GM23338 (cell line): Measurements from ENCODE around the gene DGKH.

Source experiments
- CREB1 ChIP-seq: fragments of 250-450 bp; sonication (Bioruptor Pico); IDR thresholded peaks from 2 replicates; pipeline ENCODE4 v1.5.0; 2020; ENCODE audit warnings: low read depth, mild to moderate bottlenecking, moderate library complexity
- CTCF ChIP-seq, 2 experiments: fragments of 200-600 bp in 1 of 2; sonication (generic) in 1 of 2; conservative IDR thresholded peaks; 2 replicates each; pipeline versions ENCODE4 v1.5.1 to v1.6.1; 2016 to 2017; ENCODE audit warnings: antibody characterized with exemption in 2 of 2, low read depth in 2 of 2, mild to moderate bottlenecking in 2 of 2, moderate library complexity in 1 of 2
- EZH2 ChIP-seq: fragments of 200-600 bp; sonication (generic); IDR thresholded peaks from one replicate; pipeline ENCODE4 v1.8.0; 2017; ENCODE audit warnings: antibody characterized with exemption, mild to moderate bottlenecking, low read depth; ENCODE audit not compliant: unreplicated experiment
- EZH2phosphoT487 ChIP-seq: fragments of 200-600 bp; sonication (generic); IDR thresholded peaks from one replicate; pipeline ENCODE4 v1.8.1; 2018; ENCODE audit warnings: antibody characterized with exemption; ENCODE audit not compliant: unreplicated experiment
- JUNB ChIP-seq: IDR thresholded peaks from one replicate; pipeline ENCODE4 v1.6.1; 2016; ENCODE audit warnings: antibody characterized with exemption; ENCODE audit not compliant: unreplicated experiment
- NANOG ChIP-seq: IDR thresholded peaks from 2 replicates; pipeline ENCODE4 v1.6.1; 2016; ENCODE audit warnings: antibody characterized with exemption, borderline replicate concordance
- POLR2AphosphoS5 ChIP-seq: IDR thresholded peaks from 2 replicates; pipeline ENCODE4 v1.6.1; 2016; ENCODE audit warnings: antibody characterized with exemption, low read depth
- STAT1 ChIP-seq: IDR thresholded peaks from one replicate; pipeline ENCODE4 v1.6.1; 2016; ENCODE audit warnings: antibody characterized with exemption; ENCODE audit not compliant: unreplicated experiment
- ZNF114 ChIP-seq: fragments of 250-450 bp; sonication (Bioruptor Pico); IDR thresholded peaks from 2 replicates; pipeline ENCODE4 v1.5.0; 2020; ENCODE audit warnings: mild to moderate bottlenecking, moderate library complexity
- TF ChIP-seq, protein P1 (sequence below): IDR thresholded peaks from one replicate; pipeline ENCODE4 v1.6.1; 2018; ENCODE audit warnings: antibody characterized with exemption; ENCODE audit not compliant: unreplicated experiment
- TF ChIP-seq, protein P2 (sequence below): IDR thresholded peaks from 2 replicates; pipeline ENCODE4 v1.6.1; 2016; ENCODE audit warnings: antibody characterized with exemption
- TF ChIP-seq, protein P3 (sequence below): fragments of 250-450 bp; sonication (Bioruptor Pico); IDR thresholded peaks from 2 replicates; pipeline ENCODE4 v1.5.0; 2020; ENCODE audit warnings: mild to moderate bottlenecking, moderate library complexity

DNA sequence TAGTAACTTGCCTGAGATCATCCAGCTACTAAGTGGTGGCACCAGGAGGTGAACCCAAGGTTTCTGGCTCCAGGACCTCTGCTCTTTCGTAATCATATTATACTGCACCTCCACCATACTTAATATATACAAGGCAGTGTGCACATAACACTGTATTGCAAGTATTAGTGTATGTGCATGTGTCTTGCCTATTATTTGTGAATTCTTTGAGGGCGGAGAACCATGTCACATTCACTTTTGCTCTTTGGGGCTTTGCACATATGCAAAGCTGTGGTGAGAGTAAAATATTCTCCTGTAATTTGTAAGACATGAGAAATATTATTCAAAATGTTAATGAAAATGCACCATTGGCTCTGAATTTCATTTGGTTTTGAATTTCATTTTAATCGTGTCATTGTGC is 78.6 kb downstream of the DGKH start:
- no peak for TF ChIP-seq CTCF (conservative IDR thresholded peaks at IDR 0.05; ENCODE audit: low read depth in 2 of 2)
- TF ChIP-seq EZH2phosphoT487, result no peak
- TF ChIP-seq EZH2, result no peak
- TF ChIP-seq POLR2AphosphoS5, result no peak
- TF ChIP-seq, protein P1, sequence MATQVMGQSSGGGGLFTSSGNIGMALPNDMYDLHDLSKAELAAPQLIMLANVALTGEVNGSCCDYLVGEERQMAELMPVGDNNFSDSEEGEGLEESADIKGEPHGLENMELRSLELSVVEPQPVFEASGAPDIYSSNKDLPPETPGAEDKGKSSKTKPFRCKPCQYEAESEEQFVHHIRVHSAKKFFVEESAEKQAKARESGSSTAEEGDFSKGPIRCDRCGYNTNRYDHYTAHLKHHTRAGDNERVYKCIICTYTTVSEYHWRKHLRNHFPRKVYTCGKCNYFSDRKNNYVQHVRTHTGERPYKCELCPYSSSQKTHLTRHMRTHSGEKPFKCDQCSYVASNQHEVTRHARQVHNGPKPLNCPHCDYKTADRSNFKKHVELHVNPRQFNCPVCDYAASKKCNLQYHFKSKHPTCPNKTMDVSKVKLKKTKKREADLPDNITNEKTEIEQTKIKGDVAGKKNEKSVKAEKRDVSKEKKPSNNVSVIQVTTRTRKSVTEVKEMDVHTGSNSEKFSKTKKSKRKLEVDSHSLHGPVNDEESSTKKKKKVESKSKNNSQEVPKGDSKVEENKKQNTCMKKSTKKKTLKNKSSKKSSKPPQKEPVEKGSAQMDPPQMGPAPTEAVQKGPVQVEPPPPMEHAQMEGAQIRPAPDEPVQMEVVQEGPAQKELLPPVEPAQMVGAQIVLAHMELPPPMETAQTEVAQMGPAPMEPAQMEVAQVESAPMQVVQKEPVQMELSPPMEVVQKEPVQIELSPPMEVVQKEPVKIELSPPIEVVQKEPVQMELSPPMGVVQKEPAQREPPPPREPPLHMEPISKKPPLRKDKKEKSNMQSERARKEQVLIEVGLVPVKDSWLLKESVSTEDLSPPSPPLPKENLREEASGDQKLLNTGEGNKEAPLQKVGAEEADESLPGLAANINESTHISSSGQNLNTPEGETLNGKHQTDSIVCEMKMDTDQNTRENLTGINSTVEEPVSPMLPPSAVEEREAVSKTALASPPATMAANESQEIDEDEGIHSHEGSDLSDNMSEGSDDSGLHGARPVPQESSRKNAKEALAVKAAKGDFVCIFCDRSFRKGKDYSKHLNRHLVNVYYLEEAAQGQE, result no peak
- no peak for TF ChIP-seq CREB1 (CRISPR knock-in tag)
- no peak for TF ChIP-seq JUNB
- no peak for TF ChIP-seq ZNF114 (CRISPR knock-in tag)
- TF ChIP-seq, protein P2, sequence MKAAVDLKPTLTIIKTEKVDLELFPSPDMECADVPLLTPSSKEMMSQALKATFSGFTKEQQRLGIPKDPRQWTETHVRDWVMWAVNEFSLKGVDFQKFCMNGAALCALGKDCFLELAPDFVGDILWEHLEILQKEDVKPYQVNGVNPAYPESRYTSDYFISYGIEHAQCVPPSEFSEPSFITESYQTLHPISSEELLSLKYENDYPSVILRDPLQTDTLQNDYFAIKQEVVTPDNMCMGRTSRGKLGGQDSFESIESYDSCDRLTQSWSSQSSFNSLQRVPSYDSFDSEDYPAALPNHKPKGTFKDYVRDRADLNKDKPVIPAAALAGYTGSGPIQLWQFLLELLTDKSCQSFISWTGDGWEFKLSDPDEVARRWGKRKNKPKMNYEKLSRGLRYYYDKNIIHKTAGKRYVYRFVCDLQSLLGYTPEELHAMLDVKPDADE, result no peak
- TF ChIP-seq, protein P3, sequence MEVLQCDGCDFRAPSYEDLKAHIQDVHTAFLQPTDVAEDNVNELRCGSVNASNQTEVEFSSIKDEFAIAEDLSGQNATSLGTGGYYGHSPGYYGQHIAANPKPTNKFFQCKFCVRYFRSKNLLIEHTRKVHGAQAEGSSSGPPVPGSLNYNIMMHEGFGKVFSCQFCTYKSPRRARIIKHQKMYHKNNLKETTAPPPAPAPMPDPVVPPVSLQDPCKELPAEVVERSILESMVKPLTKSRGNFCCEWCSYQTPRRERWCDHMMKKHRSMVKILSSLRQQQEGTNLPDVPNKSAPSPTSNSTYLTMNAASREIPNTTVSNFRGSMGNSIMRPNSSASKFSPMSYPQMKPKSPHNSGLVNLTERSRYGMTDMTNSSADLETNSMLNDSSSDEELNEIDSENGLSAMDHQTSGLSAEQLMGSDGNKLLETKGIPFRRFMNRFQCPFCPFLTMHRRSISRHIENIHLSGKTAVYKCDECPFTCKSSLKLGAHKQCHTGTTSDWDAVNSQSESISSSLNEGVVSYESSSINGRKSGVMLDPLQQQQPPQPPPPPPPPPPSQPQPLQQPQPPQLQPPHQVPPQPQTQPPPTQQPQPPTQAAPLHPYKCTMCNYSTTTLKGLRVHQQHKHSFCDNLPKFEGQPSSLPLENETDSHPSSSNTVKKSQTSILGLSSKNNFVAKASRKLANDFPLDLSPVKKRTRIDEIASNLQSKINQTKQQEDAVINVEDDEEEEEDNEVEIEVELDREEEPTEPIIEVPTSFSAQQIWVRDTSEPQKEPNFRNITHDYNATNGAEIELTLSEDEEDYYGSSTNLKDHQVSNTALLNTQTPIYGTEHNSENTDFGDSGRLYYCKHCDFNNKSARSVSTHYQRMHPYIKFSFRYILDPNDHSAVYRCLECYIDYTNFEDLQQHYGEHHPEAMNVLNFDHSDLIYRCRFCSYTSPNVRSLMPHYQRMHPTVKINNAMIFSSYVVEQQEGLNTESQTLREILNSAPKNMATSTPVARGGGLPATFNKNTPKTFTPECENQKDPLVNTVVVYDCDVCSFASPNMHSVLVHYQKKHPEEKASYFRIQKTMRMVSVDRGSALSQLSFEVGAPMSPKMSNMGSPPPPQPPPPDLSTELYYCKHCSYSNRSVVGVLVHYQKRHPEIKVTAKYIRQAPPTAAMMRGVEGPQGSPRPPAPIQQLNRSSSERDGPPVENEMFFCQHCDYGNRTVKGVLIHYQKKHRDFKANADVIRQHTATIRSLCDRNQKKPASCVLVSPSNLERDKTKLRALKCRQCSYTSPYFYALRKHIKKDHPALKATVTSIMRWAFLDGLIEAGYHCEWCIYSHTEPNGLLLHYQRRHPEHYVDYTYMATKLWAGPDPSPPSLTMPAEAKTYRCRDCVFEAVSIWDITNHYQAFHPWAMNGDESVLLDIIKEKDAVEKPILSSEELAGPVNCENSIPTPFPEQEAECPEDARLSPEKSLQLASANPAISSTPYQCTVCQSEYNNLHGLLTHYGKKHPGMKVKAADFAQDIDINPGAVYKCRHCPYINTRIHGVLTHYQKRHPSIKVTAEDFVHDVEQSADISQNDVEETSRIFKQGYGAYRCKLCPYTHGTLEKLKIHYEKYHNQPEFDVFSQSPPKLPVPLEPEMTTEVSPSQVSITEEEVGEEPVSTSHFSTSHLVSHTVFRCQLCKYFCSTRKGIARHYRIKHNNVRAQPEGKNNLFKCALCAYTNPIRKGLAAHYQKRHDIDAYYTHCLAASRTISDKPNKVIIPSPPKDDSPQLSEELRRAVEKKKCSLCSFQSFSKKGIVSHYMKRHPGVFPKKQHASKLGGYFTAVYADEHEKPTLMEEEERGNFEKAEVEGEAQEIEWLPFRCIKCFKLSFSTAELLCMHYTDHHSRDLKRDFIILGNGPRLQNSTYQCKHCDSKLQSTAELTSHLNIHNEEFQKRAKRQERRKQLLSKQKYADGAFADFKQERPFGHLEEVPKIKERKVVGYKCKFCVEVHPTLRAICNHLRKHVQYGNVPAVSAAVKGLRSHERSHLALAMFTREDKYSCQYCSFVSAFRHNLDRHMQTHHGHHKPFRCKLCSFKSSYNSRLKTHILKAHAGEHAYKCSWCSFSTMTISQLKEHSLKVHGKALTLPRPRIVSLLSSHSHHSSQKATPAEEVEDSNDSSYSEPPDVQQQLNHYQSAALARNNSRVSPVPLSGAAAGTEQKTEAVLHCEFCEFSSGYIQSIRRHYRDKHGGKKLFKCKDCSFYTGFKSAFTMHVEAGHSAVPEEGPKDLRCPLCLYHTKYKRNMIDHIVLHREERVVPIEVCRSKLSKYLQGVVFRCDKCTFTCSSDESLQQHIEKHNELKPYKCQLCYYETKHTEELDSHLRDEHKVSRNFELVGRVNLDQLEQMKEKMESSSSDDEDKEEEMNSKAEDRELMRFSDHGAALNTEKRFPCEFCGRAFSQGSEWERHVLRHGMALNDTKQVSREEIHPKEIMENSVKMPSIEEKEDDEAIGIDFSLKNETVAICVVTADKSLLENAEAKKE, result no peak
- no peak for TF ChIP-seq NANOG
- no peak for TF ChIP-seq STAT1
